Subcutaneous preadipocyte (primary cell): ENCODE results near the gene SSTR4. TPM values are rescaled to one million over a fixed set of nuclear protein-coding genes. Genes with fewer than 3 reads are reported as not detected.

Experiments used
- total RNA-seq: library from RNA; depleted of rRNA; stranded (reverse); fragments of >200 nt; gene quantifications from 2 replicates; pipeline ENCODE4 v1.2.3, GENCODE V29; 2012

Gene SSTR4, protein sequence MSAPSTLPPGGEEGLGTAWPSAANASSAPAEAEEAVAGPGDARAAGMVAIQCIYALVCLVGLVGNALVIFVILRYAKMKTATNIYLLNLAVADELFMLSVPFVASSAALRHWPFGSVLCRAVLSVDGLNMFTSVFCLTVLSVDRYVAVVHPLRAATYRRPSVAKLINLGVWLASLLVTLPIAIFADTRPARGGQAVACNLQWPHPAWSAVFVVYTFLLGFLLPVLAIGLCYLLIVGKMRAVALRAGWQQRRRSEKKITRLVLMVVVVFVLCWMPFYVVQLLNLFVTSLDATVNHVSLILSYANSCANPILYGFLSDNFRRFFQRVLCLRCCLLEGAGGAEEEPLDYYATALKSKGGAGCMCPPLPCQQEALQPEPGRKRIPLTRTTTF
- not detected in 2 replicates for total RNA-seq

DNA sequence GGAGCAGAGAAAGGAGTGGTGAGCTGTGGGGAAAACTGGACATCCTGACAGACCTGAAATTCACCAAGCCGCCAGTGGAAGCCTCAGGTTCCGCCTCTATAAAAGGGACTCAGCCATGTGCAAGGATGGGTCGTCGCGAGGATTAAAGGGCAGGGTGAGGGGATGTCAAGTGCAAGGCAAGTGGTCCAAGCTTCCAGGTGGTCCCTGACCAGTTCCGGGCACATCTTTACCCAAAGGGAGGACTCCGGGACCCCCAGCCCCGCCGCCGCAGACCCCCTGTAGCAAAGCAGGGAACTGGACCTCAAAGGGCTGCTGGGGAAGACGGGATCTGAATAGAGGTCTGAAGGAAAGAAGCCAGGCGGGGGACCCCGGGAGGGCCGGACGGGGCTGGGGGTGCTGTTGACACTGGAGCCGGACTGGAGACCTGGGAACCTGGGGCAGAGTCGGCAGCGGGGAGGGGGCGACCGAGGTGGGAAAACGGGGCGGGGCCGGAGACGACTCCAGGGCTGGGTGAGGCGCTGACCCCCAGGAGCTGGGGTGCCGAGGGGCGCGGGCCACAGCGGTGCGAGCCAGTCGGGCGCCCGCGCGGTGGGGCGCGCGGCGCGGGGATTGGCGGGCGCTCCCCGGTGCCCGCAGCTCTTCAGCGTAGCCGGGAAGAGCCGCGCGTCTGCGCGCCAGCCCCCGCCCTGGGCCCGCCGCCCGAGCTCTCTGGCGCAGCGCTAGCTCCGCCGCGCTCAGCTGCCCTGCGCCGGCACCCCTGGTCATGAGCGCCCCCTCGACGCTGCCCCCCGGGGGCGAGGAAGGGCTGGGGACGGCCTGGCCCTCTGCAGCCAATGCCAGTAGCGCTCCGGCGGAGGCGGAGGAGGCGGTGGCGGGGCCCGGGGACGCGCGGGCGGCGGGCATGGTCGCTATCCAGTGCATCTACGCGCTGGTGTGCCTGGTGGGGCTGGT is at the start of gene SSTR4:
Gene SSTR4, plus strand, starts transcription at position 592 of the 951 bp plus-strand sequence. Its CDS starts 172 bp downstream, at position 764.

DNA sequence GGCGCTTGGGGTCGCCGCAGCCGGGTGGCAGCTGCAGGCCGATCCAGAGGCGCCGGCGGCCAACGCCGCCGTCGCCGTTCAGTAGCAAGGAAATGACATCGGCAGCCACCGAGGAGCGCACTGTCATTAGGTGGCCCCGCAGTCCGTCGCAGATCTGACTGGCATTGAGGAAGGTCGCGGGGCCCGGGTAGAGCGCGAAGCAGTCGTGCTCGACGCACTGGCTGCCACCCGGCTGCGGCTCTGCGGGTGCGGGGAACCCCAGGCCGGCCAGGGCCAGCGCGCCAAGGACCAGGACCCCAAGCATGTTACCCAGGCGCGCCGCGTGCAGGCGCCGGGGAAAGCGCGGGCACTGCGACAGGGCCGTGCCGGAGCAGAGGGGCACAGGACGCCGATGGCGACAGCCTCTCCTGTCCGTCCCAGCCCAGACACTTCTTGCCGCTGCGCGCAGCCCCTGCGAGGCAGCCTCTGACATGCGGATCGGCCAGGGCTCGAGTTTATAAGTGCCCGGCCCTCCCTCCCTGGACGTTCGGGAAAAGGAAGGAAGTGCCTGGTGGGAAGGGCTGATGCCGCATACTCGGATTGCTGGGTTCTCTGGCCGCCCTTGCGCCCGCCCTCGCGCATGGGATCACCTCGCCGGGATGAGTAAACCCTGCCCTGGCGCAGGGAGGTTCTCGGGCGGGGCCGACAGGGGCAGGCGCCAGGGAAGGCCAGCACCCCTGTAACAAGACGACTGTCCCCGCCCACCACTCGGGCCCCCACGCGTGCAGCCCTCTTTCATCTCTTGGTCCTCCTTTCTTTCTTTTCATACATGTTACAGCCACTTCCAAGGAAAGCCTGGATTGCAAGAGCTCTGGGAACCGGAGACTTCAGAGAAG is 14.3 kb downstream of the SSTR4 start, which contains the start of gene THBD:
Gene THBD, minus strand, starts transcription at position 472 of the 875 bp plus-strand sequence. Its CDS starts 168 bp downstream, at position 304.

DNA sequence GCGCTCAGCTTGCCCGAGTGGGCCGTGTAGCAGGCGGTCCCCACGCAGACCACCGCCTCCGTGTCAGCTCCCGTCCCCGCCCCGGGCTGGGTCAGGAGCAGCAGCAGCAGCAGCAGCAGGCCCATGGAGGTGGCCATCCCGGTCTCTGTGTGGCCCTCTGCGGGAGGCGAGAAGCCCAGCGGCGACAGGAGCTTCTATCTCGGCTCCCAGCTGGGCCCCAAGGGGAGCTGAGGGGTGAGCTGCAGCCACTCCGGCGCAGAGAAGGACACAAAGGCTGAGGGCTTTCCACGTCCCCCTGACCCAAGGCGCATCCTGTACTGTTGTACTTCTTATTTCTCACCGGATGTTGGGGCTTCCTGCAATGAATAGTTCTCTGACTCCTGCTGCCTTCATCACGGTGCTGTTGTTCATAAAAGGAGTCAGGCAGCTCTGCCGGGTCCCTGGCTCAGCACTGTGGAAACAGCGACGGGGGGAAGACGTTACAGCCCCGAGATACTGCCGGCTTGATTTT is 51.0 kb downstream of the SSTR4 start, which contains the start of gene CD93:
Gene CD93, minus strand, starts transcription at position 269 of the 511 bp plus-strand sequence. Its CDS starts 132 bp downstream, at position 137.

Other genes with a start within 250 kb of the SSTR4 start
- 7.3 and 15.1 TPM in 2 replicates for gene THBD, start 14.4 kb downstream of the SSTR4 start, total RNA-seq
- gene CD93, start 51.0 kb downstream of the SSTR4 start, total RNA-seq, result under 0.01 TPM in 1 of 2 replicates, not detected in the other